ENCODE measurements around the gene MYO5C. TPM values are rescaled to one million over a fixed set of nuclear protein-coding genes. Genes with fewer than 3 reads are reported as not detected.
"Not testable (repeated sequence)": the region's sequence is repeated elsewhere in the genome, so short reads cannot be mapped to it uniquely, and the experiment has no call there.

Gene MYO5C
- total and polyA plus RNA-seq, 2 donors (not counting 1 experiment from before 2014, with no cell fraction given): under 0.01 to 0.07 TPM

- Histone ChIP-seq H3K36me3 (ENCODE audit: control insufficient read depth, insufficient read depth, low read length) (no peaks in the 10 kb centered on the region), H2AFZ (ENCODE audit: low read length) (no peak overlapping the region), H3K79me2 (ENCODE audit: control insufficient read depth, insufficient read depth, low read length) (no peaks in the 10 kb centered on the region), H3K4me3 (replicated peaks in 1 of 4; ENCODE audit: control extremely low read depth in 1 of 4, insufficient read depth in 1 of 4, low read depth in 3 of 4, low read length in 4 of 4) (no peak overlapping the region), H3K4me2 (ENCODE audit: extremely low read depth, insufficient read depth, low read length) (no peak overlapping the region), H3K4me1 (ENCODE audit: control insufficient read depth, extremely low read depth, insufficient read depth, low read length) (no peaks in the 10 kb centered on the region), H3K27me3 (ENCODE audit: control insufficient read depth, insufficient read depth, low read length) (no peaks in the 10 kb centered on the region), H3K9ac (ENCODE audit: insufficient read depth, low read length) (no peak overlapping the region), H4K20me1 (ENCODE audit: control insufficient read depth, extremely low read depth, insufficient read depth, low read length) (no peaks in the 10 kb centered on the region), H3K9me3 (ENCODE audit: control insufficient read depth, insufficient read depth, low read depth, low read length) (no peaks in the 10 kb centered on the region), H3K27ac (ENCODE audit: insufficient read depth, low read length) (no peak overlapping the region)
- no peak for DNase-seq (ENCODE audit: low read depth in 2 of 2)
- TF ChIP-seq EZH2 (IDR thresholded peaks at IDR 0.05; ENCODE audit: low read length, missing control alignments): no peak
- no peak for TF ChIP-seq CTCF (conservative IDR thresholded peaks at IDR 0.05 in 1 of 2, IDR thresholded peaks at IDR 0.05 in 1 of 2; ENCODE audit: low read depth in 1 of 2, low read length in 2 of 2)
These were observed 52.3 kb downstream of the MYO5C start for GRCh38 chr15:52243286-52243685.

GRCh38 chr15:52241489-52241888, 54.1 kb downstream of the MYO5C start:
- TF ChIP-seq CTCF (conservative IDR thresholded peaks at IDR 0.05 in 1 of 2, IDR thresholded peaks at IDR 0.05 in 1 of 2; ENCODE audit: low read depth in 1 of 2, low read length in 2 of 2) (no peak), EZH2 (IDR thresholded peaks at IDR 0.05; ENCODE audit: low read length, missing control alignments) (no peak)
- Histone ChIP-seq H3K79me2 (ENCODE audit: control insufficient read depth, insufficient read depth, low read length) (no peaks in the 10 kb centered on the region), H3K9ac (ENCODE audit: insufficient read depth, low read length) (no peak overlapping the region), H3K27me3 (ENCODE audit: control insufficient read depth, insufficient read depth, low read length) (no peaks in the 10 kb centered on the region), H3K4me3 (replicated peaks in 1 of 4; ENCODE audit: control extremely low read depth in 1 of 4, insufficient read depth in 1 of 4, low read depth in 3 of 4, low read length in 4 of 4) (no peak overlapping the region), H3K4me1 (ENCODE audit: control insufficient read depth, extremely low read depth, insufficient read depth, low read length) (no peaks in the 10 kb centered on the region), H2AFZ (ENCODE audit: low read length) (no peak overlapping the region), H3K4me2 (ENCODE audit: extremely low read depth, insufficient read depth, low read length) (no peak overlapping the region), H3K36me3 (ENCODE audit: control insufficient read depth, insufficient read depth, low read length) (no peaks in the 10 kb centered on the region), H3K27ac (ENCODE audit: insufficient read depth, low read length) (no peak overlapping the region), H4K20me1 (ENCODE audit: control insufficient read depth, extremely low read depth, insufficient read depth, low read length) (no peaks in the 10 kb centered on the region), H3K9me3 (ENCODE audit: control insufficient read depth, insufficient read depth, low read depth, low read length) (no peaks in the 10 kb centered on the region)
- DNase-seq (ENCODE audit: low read depth in 2 of 2): no peak

GRCh38 chr15:52240166-52240565, 55.4 kb downstream of the MYO5C start:
- H3K79me2 ChIP-seq (ENCODE audit: control insufficient read depth, insufficient read depth, low read length): no peaks in the 10 kb centered on the region
- DNase-seq (ENCODE audit: low read depth in 2 of 2): no peak
- no peak overlapping the region for H3K4me2 ChIP-seq (ENCODE audit: extremely low read depth, insufficient read depth, low read length)
- no peaks in the 10 kb centered on the region for H4K20me1 ChIP-seq (ENCODE audit: control insufficient read depth, extremely low read depth, insufficient read depth, low read length)
- H3K36me3 ChIP-seq (ENCODE audit: control insufficient read depth, insufficient read depth, low read length): no peaks in the 10 kb centered on the region
- H3K27me3 ChIP-seq (ENCODE audit: control insufficient read depth, insufficient read depth, low read length): no peaks in the 10 kb centered on the region
- H3K4me3 ChIP-seq (replicated peaks in 1 of 4; ENCODE audit: control extremely low read depth in 1 of 4, insufficient read depth in 1 of 4, low read depth in 3 of 4, low read length in 4 of 4): no peak overlapping the region
- H3K9ac ChIP-seq (ENCODE audit: insufficient read depth, low read length): no peak overlapping the region
- no peaks in the 10 kb centered on the region for H3K9me3 ChIP-seq (ENCODE audit: control insufficient read depth, insufficient read depth, low read depth, low read length)
- no peaks in the 10 kb centered on the region for H3K4me1 ChIP-seq (ENCODE audit: control insufficient read depth, extremely low read depth, insufficient read depth, low read length)
- TF ChIP-seq EZH2 (IDR thresholded peaks at IDR 0.05; ENCODE audit: low read length, missing control alignments) (no peak), CTCF (conservative IDR thresholded peaks at IDR 0.05 in 1 of 2, IDR thresholded peaks at IDR 0.05 in 1 of 2; ENCODE audit: low read depth in 1 of 2, low read length in 2 of 2) (no peak)
- H3K27ac ChIP-seq (ENCODE audit: insufficient read depth, low read length): no peak overlapping the region
- H2AFZ ChIP-seq (ENCODE audit: low read length): no peak overlapping the region

DNA sequence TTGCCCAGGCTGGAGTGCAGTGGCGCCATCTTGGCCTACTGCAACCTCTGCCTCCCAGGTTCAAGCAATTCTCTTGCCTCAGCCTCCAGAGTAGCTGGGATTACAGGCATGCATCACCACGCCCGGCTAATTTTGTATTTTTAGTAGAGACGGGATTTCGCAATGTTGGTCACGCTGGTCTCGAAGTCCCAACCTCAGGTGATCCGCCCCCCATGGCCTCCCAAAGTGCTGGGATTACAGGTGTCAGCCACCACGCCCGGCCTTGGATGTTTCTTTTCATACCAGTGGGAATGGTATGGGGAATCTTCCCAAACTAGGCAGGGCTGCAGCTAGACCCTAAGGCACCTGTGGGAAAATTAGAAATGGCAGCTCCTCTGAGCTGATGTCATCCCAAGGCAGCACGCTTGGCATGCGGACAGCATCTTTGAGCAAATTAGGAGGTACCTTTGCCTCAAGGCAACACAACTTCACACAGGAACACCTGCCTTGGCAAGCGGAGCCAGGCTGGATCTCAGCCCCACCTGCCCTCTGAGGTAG, 56.5 kb downstream of the MYO5C start:
- not testable (repeated sequence) for H3K4me3 ChIP-seq (replicated peaks in 1 of 4; ENCODE audit: control extremely low read depth in 1 of 4, insufficient read depth in 1 of 4, low read depth in 3 of 4, low read length in 4 of 4); H3K36me3 ChIP-seq (ENCODE audit: control insufficient read depth, insufficient read depth, low read length); H2AFZ ChIP-seq (ENCODE audit: low read length); H3K4me1 ChIP-seq (ENCODE audit: control insufficient read depth, extremely low read depth, insufficient read depth, low read length); H4K20me1 ChIP-seq (ENCODE audit: control insufficient read depth, extremely low read depth, insufficient read depth, low read length); DNase-seq (ENCODE audit: low read depth in 2 of 2); H3K27ac ChIP-seq (ENCODE audit: insufficient read depth, low read length); H3K27me3 ChIP-seq (ENCODE audit: control insufficient read depth, insufficient read depth, low read length); H3K79me2 ChIP-seq (ENCODE audit: control insufficient read depth, insufficient read depth, low read length); H3K4me2 ChIP-seq (ENCODE audit: extremely low read depth, insufficient read depth, low read length); H3K9me3 ChIP-seq (ENCODE audit: control insufficient read depth, insufficient read depth, low read depth, low read length); H3K9ac ChIP-seq (ENCODE audit: insufficient read depth, low read length)
